Measurements from ENCODE around the gene TFDP2.

DNA sequence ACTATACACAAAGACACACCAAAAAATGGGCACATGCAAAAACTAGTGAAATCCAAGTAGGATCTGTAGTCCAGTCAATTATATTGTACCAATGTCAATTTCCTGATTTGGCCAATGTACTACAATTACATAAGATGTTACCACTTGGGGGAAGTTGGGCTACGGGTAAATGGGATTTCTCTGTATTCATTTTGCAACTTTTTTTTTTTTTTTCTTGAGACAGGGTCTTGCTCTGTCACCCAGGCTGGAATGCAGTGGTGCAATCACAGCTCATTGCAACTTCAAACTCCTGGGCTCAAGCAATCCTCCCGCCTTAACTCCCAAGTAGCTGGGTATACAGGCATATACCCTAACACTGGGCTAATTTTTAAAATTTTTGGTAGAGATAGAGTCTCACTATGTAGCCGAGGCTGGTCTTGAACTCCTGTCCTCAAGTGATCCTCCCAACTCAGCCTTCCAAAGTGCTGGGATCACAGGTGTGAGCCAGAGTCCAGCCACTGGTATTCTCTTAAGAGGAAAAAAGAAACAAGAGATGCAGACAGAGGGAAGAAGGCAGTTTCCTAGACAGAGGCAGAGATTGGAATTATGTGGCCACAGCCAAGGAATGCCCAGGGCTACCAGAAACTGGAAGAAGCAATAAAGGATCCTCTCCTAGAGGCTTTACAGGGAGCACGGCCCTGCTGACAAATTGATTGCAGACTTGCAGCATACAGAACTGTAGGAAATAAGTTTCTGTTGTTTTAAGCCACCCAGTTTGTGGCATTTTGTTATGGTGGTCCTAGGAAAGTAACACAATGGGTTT lies 33.3 kb downstream of the TFDP2 start:
- TF ChIP-seq CTCF (conservative IDR thresholded peaks at IDR 0.05; ENCODE audit: low read length) (no peak), EZH2phosphoT487 (IDR thresholded peaks at IDR 0.05; ENCODE audit: borderline replicate concordance, low read depth, low read length) (no peak)
